ENCODE results near the gene TMEM131L.

Gene TMEM131L

GRCh38 chr4:153481478-153481877, 15.3 kb downstream of the TMEM131L start:
- no peak for DNase-seq

GRCh38 chr4:153483432-153484418, 17.6 kb downstream of the TMEM131L start:
- DNase-seq, result no peak

GRCh38 chr4:153485359-153485758, 19.2 kb downstream of the TMEM131L start:
- DNase-seq, result no peak

GRCh38 chr4:153485860-153486259, 19.7 kb downstream of the TMEM131L start:
- DNase-seq, result no peak

GRCh38 chr4:153486281-153487151, 20.4 kb downstream of the TMEM131L start:
- no peak for DNase-seq

- peak; percentile 69 for DNase-seq
These were observed 22.1 kb downstream of the TMEM131L start for GRCh38 chr4:153488006-153488891.

GRCh38 chr4:153489856-153490558, 23.8 kb downstream of the TMEM131L start:
- no peak for DNase-seq

GRCh38 chr4:153490985-153491483, 24.9 kb downstream of the TMEM131L start:
- DNase-seq, result no peak

GRCh38 chr4:153494562-153494961, 28.4 kb downstream of the TMEM131L start:
- no peak for DNase-seq

GRCh38 chr4:153495480-153496193, 29.5 kb downstream of the TMEM131L start:
- no peak for DNase-seq

GRCh38 chr4:153497091-153497531, 31.0 kb downstream of the TMEM131L start:
- DNase-seq, result peak; percentile 45

GRCh38 chr4:153497988-153498967, 32.1 kb downstream of the TMEM131L start:
- no peak for DNase-seq

- DNase-seq, result no peak
These were observed 32.8 kb downstream of the TMEM131L start for GRCh38 chr4:153499005-153499404.

- DNase-seq, result peak; percentile 67
These were observed 35.4 kb downstream of the TMEM131L start for GRCh38 chr4:153501578-153501977.

- DNase-seq, result no peak
These were observed 36.4 kb downstream of the TMEM131L start for GRCh38 chr4:153502584-153502983.

GRCh38 chr4:153506341-153507309, 40.5 kb downstream of the TMEM131L start:
- DNase-seq, result peak; percentile 42

- no peak for DNase-seq
These were observed 41.3 kb downstream of the TMEM131L start for GRCh38 chr4:153507310-153508073.
